ENCODE data around the gene ZBTB12. TPM values are rescaled to one million over a fixed set of nuclear protein-coding genes. Genes with fewer than 3 reads are reported as not detected.

ZBTB12 gene
- total and polyA plus RNA-seq, 2 of the 13 experiments (the other 11 are each of a cell fraction or from before 2014, with no cell fraction given): 4.8 to 6.0 TPM

GRCh38 chr6:31876357-31876756, 25.5 kb downstream of the ZBTB12 start:
- ChIA-PET CTCF (ENCODE audit: low intra/inter-chr PET ratio, low total read pairs) (no interaction called here), POLR2A (interaction anchor here (1.1 to 7.2 kb wide), 2 partner anchors 12 to 20 kb away, joined by 4 to 103 read pairs; partner anchors contain the start of gene NEU1)
- WGBS (ENCODE audit: low lambda C conversion rate): 80% methylated on average over 7 of the region's 7 CpGs
- Histone ChIP-seq H3K27me3 (ENCODE audit: control insufficient read depth in 1 of 2, insufficient read depth in 2 of 2, low read length in 2 of 2) (no peaks in the 10 kb centered on the region), H3K9me3 (ENCODE audit: low read length) (no peaks in the 10 kb centered on the region), H2AFZ (ENCODE audit: low read length) (no peak overlapping the region), H3K36me3 (replicated peaks in 1 of 2; ENCODE audit: control insufficient read depth in 1 of 2, insufficient read depth in 2 of 2, low read length in 2 of 2) (peaks cover 10 to 19% of the 10 kb centered on the region in 2 experiments; a peak in 4 of 5 replicates), H3K9ac (ENCODE audit: insufficient read depth, low read depth, low read length) (no peak overlapping the region), H3K4me1 (ENCODE audit: insufficient read depth, low read length) (peaks cover 46% of the 10 kb centered on the region), H3K27ac (ENCODE audit: extremely low read length, insufficient read depth, low read length) (no peak overlapping the region), H3K4me3 (replicated peaks in 1 of 3; ENCODE audit: insufficient read depth in 1 of 3, low read depth in 2 of 3, low read length in 3 of 3) (no peak overlapping the region), H3K4me2 (ENCODE audit: low read depth, low read length) (no peak overlapping the region), H4K20me1 (ENCODE audit: insufficient read depth, low read length) (no peaks in the 10 kb centered on the region), H3K79me2 (ENCODE audit: insufficient read depth, low read length) (no peaks in the 10 kb centered on the region)
- in situ Hi-C loops (cut with HindIII; ENCODE audit: extremely low pct_ligation_motif_present, low pct_unique_long_range_greater_than_20kb): no loop called here
- BruUV-seq (replicated peaks): no TSS peak
- intact Hi-C loops (cut with micrococcal nuclease; ENCODE audit: unreplicated experiment): no loop called here
- peak; percentile 70; the same call in 1 of the 2 replicates for TF ChIP-seq ZNF121 (CRISPR knock-in tag; IDR thresholded peaks at IDR 0.05)
- TF ChIP-seq IRF9 (CRISPR knock-in tag; IDR thresholded peaks at IDR 0.05; ENCODE audit: borderline replicate concordance): no peak
- ATAC-seq: no peak
- DNase-seq (ENCODE audit: low spot score): no peak
- FAIRE-seq: no peak

- H3K4me1 ChIP-seq (ENCODE audit: insufficient read depth, low read length): peaks cover 51% of the 10 kb centered on the region
- H4K20me1 ChIP-seq (ENCODE audit: insufficient read depth, low read length): no peaks in the 10 kb centered on the region
- ChIA-PET CTCF (ENCODE audit: low intra/inter-chr PET ratio, low total read pairs) (no interaction called here), POLR2A (interaction anchor here (0.7 to 7.2 kb wide), 6 partner anchors 8 to 137 kb away, joined by 3 to 103 read pairs (median 4); partner anchors contain the start of genes NEU1 and VARS1)
- peaks cover 8 to 14% of the 10 kb centered on the region in 2 experiments; a peak in 4 of 5 replicates for H3K36me3 ChIP-seq (replicated peaks in 1 of 2; ENCODE audit: control insufficient read depth in 1 of 2, insufficient read depth in 2 of 2, low read length in 2 of 2)
- H3K9ac ChIP-seq (ENCODE audit: insufficient read depth, low read depth, low read length): no peak overlapping the region
- no peaks in the 10 kb centered on the region for H3K9me3 ChIP-seq (ENCODE audit: low read length)
- ATAC-seq (no peak), FAIRE-seq (no peak), DNase-seq (ENCODE audit: low spot score) (no peak)
- no peak overlapping the region for H3K4me2 ChIP-seq (ENCODE audit: low read depth, low read length)
- no TSS peak for BruUV-seq (replicated peaks)
- no peak overlapping the region for H3K27ac ChIP-seq (ENCODE audit: extremely low read length, insufficient read depth, low read length)
- H2AFZ ChIP-seq (ENCODE audit: low read length): no peak overlapping the region
- H3K27me3 ChIP-seq (ENCODE audit: control insufficient read depth in 1 of 2, insufficient read depth in 2 of 2, low read length in 2 of 2): no peaks in the 10 kb centered on the region
- 58% methylated on average over 5 of the region's 5 CpGs for WGBS (ENCODE audit: low lambda C conversion rate)
- in situ Hi-C loops (cut with HindIII; ENCODE audit: extremely low pct_ligation_motif_present, low pct_unique_long_range_greater_than_20kb): no loop called here
- H3K79me2 ChIP-seq (ENCODE audit: insufficient read depth, low read length): no peaks in the 10 kb centered on the region
- no peak overlapping the region for H3K4me3 ChIP-seq (replicated peaks in 1 of 3; ENCODE audit: insufficient read depth in 1 of 3, low read depth in 2 of 3, low read length in 3 of 3)
- intact Hi-C loops (cut with micrococcal nuclease; ENCODE audit: unreplicated experiment): no loop called here
- no peak for TF ChIP-seq THRA (CRISPR knock-in tag; IDR thresholded peaks at IDR 0.05; ENCODE audit: borderline replicate concordance)
- no peak for TF ChIP-seq TARDBP (CRISPR knock-in tag; IDR thresholded peaks at IDR 0.05)
- TF ChIP-seq TEAD2 (CRISPR knock-in tag; IDR thresholded peaks at IDR 0.05): no peak
- TF ChIP-seq TCF7 (IDR thresholded peaks at IDR 0.05; ENCODE audit: low read depth): no peak
- no peak for TF ChIP-seq SMARCE1 (IDR thresholded peaks at IDR 0.05; ENCODE audit: borderline replicate concordance)
- TF ChIP-seq ZNF382 (CRISPR knock-in tag; IDR thresholded peaks at IDR 0.05; ENCODE audit: borderline replicate concordance): no peak
- no peak for TF ChIP-seq KLF6 (CRISPR knock-in tag; IDR thresholded peaks at IDR 0.05)
- no peak for TF ChIP-seq TFDP2 (CRISPR knock-in tag; IDR thresholded peaks at IDR 0.05)
- no peak for TF ChIP-seq TFAP4 (IDR thresholded peaks at IDR 0.05; ENCODE audit: borderline replicate concordance, low read depth)
- no peak for TF ChIP-seq SRSF4 (IDR thresholded peaks at IDR 0.05; ENCODE audit: low read depth, low read length, poor library complexity, severe bottlenecking)
- no peak for TF ChIP-seq REL (CRISPR knock-in tag; conservative IDR thresholded peaks at IDR 0.05)
Observed at GRCh38 chr6:31875877-31876276, 26.0 kb downstream of the ZBTB12 start.

Measured in HepG2 (cell line).